WTC11 (cell line): ENCODE results near the gene TPBGL. TPM values are rescaled to one million over a fixed set of nuclear protein-coding genes. Genes with fewer than 3 reads are reported as not detected.

Source experiments
- ATAC-seq: fragments of 200-7000 bp; cut with Tn5 transposase; 2 replicates; pipeline ENCODE4 v1.10.0; 2021; ENCODE audit warnings: mild to moderate bottlenecking, moderate library complexity
- CTCF ChIA-PET: fragments of 300-600 bp; sonication (Branson Sonifier 250); formaldehyde crosslinking; loops from one replicate; lab custom pipeline; 2021; ENCODE audit warnings: antibody characterized with exemption; lab: Charles Lee
- POLR2A ChIA-PET: fragments of 350-600 bp; sonication (Branson Sonifier 250); formaldehyde crosslinking; loops from one replicate; lab custom pipeline; 2021; ENCODE audit warnings: antibody characterized with exemption; lab: Charles Lee
- DNase-seq: peaks from one replicate; pipeline ENCODE4 v3.0.0; 2021; ENCODE audit warnings: low spot score
- H3K27ac Mint-ChIP-seq: 2 replicates; pipeline ENCODE4 v1.8.0; 2021; ENCODE audit warnings: mixed read lengths
- H3K27me3 Mint-ChIP-seq: 2 replicates; pipeline ENCODE4 v1.8.0; 2021; ENCODE audit warnings: low read depth, mild to moderate bottlenecking, moderate library complexity, mixed read lengths
- H3K36me3 Mint-ChIP-seq: 2 replicates; pipeline ENCODE4 v1.8.0; 2021; ENCODE audit warnings: mixed read lengths
- H3K4me1 Mint-ChIP-seq: 2 replicates; pipeline ENCODE4 v1.8.0; 2022; ENCODE audit warnings: mixed read lengths
- H3K4me3 Mint-ChIP-seq: 2 replicates; pipeline ENCODE4 v1.8.0; 2021; ENCODE audit warnings: mild to moderate bottlenecking, moderate library complexity, mixed read lengths
- H3K9me3 Mint-ChIP-seq: 2 replicates; pipeline ENCODE4 v1.8.0; 2021; ENCODE audit warnings: mixed read lengths
- AR ChIP-seq: fragments of 250-450 bp; sonication (Bioruptor Pico); IDR thresholded peaks from 2 replicates; pipeline ENCODE4 v1.9.0; 2021; ENCODE audit warnings: mild to moderate bottlenecking
- ATF2 ChIP-seq: sonication (generic); formaldehyde crosslinking; IDR thresholded peaks from 2 replicates; pipeline ENCODE4 v1.8.1; 2022; ENCODE audit warnings: low read depth, missing genetic modification reagents, borderline replicate concordance
- CREM ChIP-seq: sonication (generic); formaldehyde crosslinking; IDR thresholded peaks from 2 replicates; pipeline ENCODE4 v1.8.1; 2022; ENCODE audit warnings: mild to moderate bottlenecking, missing genetic modification reagents, moderate library complexity
- ESRRA ChIP-seq: sonication (generic); formaldehyde crosslinking; IDR thresholded peaks from 2 replicates; pipeline ENCODE4 v1.8.1; 2022; ENCODE audit warnings: mild to moderate bottlenecking, missing genetic modification reagents, borderline replicate concordance
- FOXP1 ChIP-seq: sonication (generic); formaldehyde crosslinking; IDR thresholded peaks from 2 replicates; pipeline ENCODE4 v1.8.0; 2022; ENCODE audit warnings: missing genetic modification reagents, mild to moderate bottlenecking, moderate library complexity, borderline replicate concordance
- GABPB1 ChIP-seq: sonication (generic); formaldehyde crosslinking; IDR thresholded peaks from 2 replicates; pipeline ENCODE4 v1.8.1; 2023; ENCODE audit warnings: mild to moderate bottlenecking, missing genetic modification reagents
- GTF2I ChIP-seq: fragments of 250-450 bp; sonication (Bioruptor Pico); conservative IDR thresholded peaks from 2 replicates; pipeline ENCODE4 v1.4.0; 2021; ENCODE audit warnings: mild to moderate bottlenecking
- IRF1 ChIP-seq: sonication (generic); formaldehyde crosslinking; IDR thresholded peaks from 2 replicates; pipeline ENCODE4 v1.8.0; 2023; ENCODE audit warnings: missing genetic modification reagents
- NR2C2 ChIP-seq: sonication (generic); formaldehyde crosslinking; IDR thresholded peaks from 2 replicates; pipeline ENCODE4 v1.8.0; 2022; ENCODE audit warnings: mild to moderate bottlenecking, missing genetic modification reagents
- SMAD3 ChIP-seq: sonication (generic); formaldehyde crosslinking; IDR thresholded peaks from 2 replicates; pipeline ENCODE4 v1.8.0; 2022; ENCODE audit warnings: missing genetic modification reagents, mild to moderate bottlenecking, borderline replicate concordance
- ZBTB21 ChIP-seq: sonication (generic); formaldehyde crosslinking; IDR thresholded peaks from 2 replicates; pipeline ENCODE4 v1.8.1; 2023; ENCODE audit warnings: mild to moderate bottlenecking, missing genetic modification reagents, borderline replicate concordance
- ZBTB43 ChIP-seq: sonication (generic); formaldehyde crosslinking; IDR thresholded peaks from 2 replicates; pipeline ENCODE4 v1.8.1; 2023; ENCODE audit warnings: mild to moderate bottlenecking, missing genetic modification reagents
- ZNF232 ChIP-seq: sonication (generic); formaldehyde crosslinking; IDR thresholded peaks from 2 replicates; pipeline ENCODE4 v1.8.0; 2022; ENCODE audit warnings: mild to moderate bottlenecking, missing genetic modification reagents
- ZNF532 ChIP-seq: fragments of 250-450 bp; sonication (Bioruptor Pico); IDR thresholded peaks from 2 replicates; pipeline ENCODE4 v1.9.0; 2021; ENCODE audit warnings: mild to moderate bottlenecking, borderline replicate concordance
- ZSCAN18 ChIP-seq: fragments of 250-450 bp; sonication (Bioruptor Pico); IDR thresholded peaks from 2 replicates; pipeline ENCODE4 v2.1.2; 2022; ENCODE audit warnings: mild to moderate bottlenecking, moderate library complexity
- total RNA-seq: library from RNA; stranded (reverse); gene quantifications from 3 replicates; pipeline ENCODE4 v1.2.3, GENCODE V29; 2021

TPBGL gene
- total RNA-seq, 1 experiment from 2014 or later, result 0.37 TPM

- peak; percentile 97; the same call in 1 of the 2 replicates for TF ChIP-seq SMAD3 (CRISPR knock-in tag)
- no peak for TF ChIP-seq ESRRA (CRISPR knock-in tag)
- 0 out of 2 replicates have a peak, but pooled peaks have one; percentile 57 for TF ChIP-seq FOXP1 (CRISPR knock-in tag)
- TF ChIP-seq GABPB1 (CRISPR knock-in tag), result peak; percentile 72; the same call in 1 of the 2 replicates
- peak; percentile 70; the same call in 1 of the 2 replicates for TF ChIP-seq CREM
- no peak for TF ChIP-seq AR
- 0 out of 2 replicates have a peak, but pooled peaks have one; percentile 41 for TF ChIP-seq ZBTB21 (CRISPR knock-in tag)
- no peak for TF ChIP-seq GTF2I (CRISPR knock-in tag)
- TF ChIP-seq ZNF232 (CRISPR knock-in tag), result peak; percentile 97
- peak; percentile 43; the same call in 1 of the 2 replicates for TF ChIP-seq NR2C2 (CRISPR knock-in tag)
- no peak for TF ChIP-seq ZNF532
- peak; percentile 71; the same call in 1 of the 2 replicates for TF ChIP-seq IRF1 (CRISPR knock-in tag)
- no peak for TF ChIP-seq ZSCAN18
- TF ChIP-seq, all 79 proteins: peak for 29
Observed at GRCh38 chr11:75214411-75214821, 26.2 kb upstream of the TPBGL start (continued).

- H3K4me1 Mint-ChIP-seq, result no peaks in the 10 kb centered on the region
- CTCF ChIA-PET, result interaction anchor here (0.7 to 3.8 kb wide), 25 partner anchors 9 to 514 kb away, joined by 3 to 91 read pairs (median 4); partner anchors contain the start of genes SERPINH1 and TPBGL
- H3K36me3 Mint-ChIP-seq, result no peaks in the 10 kb centered on the region
- no peaks in the 10 kb centered on the region for H3K9me3 Mint-ChIP-seq
- DNase-seq (no peak), ATAC-seq (no peak)
- peaks cover 53% of the 10 kb centered on the region for H3K27me3 Mint-ChIP-seq
- no peak overlapping the region for H3K27ac Mint-ChIP-seq
- H3K4me3 Mint-ChIP-seq, result no peak overlapping the region
- POLR2A ChIA-PET, result interaction anchor here (1.0 kb wide), 1 partner anchor 10 kb away, joined by 4 read pairs; no protein-coding TSS in a partner anchor
- 0 out of 2 replicates have a peak, but pooled peaks have one; percentile 3 for TF ChIP-seq ZBTB43 (CRISPR knock-in tag)
- TF ChIP-seq ATF2, result no peak
Observed at GRCh38 chr11:75214843-75215242, 25.7 kb upstream of the TPBGL start.
